ENCODE results near the gene TET3. TPM values are rescaled to one million over a fixed set of nuclear protein-coding genes. Genes with fewer than 3 reads are reported as not detected.

TET3 gene
- total RNA-seq, 1 donor from 2014 or later: 32.8 TPM

DNA sequence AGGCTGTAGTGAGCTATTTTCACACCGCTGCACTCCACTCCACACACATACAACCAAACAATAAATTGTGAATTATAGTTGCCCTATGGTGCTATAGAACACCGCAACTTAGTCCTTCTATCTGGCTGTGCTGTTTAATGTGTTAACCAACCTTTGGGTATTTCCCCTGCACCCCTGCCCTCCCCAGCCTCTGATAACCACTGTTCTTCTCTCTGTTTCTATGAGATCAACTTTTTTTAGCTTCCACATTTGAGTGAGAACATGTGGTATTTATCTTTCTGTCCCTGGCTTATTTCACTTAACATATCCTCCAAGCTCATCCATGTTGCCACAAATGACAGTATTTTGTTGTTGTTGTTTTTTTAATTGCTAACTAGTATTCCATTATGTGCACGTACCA lies 32.5 kb downstream of the TET3 start:
- Histone ChIP-seq H2AFZ (ENCODE audit: low read depth, low read length) (no peak overlapping the region), H3K9ac (ENCODE audit: low read length) (no peak overlapping the region), H4K20me1 (ENCODE audit: insufficient read depth, low read length) (peaks cover 65% of the 10 kb centered on the region), H3K4me3 (ENCODE audit: insufficient read depth, low read depth, low read length) (no peak overlapping the region), H3K4me2 (ENCODE audit: low read length) (no peak overlapping the region), H3K36me3 (ENCODE audit: insufficient read depth, low read length) (no peaks in the 10 kb centered on the region), H3K27me3 (ENCODE audit: insufficient read depth, low read length) (no peaks in the 10 kb centered on the region), H3K4me1 (ENCODE audit: insufficient read depth, low read length) (no peaks in the 10 kb centered on the region), H3K9me3 (ENCODE audit: insufficient read depth, low read depth, low read length) (no peaks in the 10 kb centered on the region), H3K27ac (ENCODE audit: low read depth, low read length) (no peak overlapping the region), H3K79me2 (ENCODE audit: insufficient read depth, low read length) (peaks cover 49% of the 10 kb centered on the region)
- TF ChIP-seq EZH2 (IDR thresholded peaks at IDR 0.05; ENCODE audit: insufficient read depth, low read length): no peak
- TF ChIP-seq CTCF (IDR thresholded peaks at IDR 0.05; ENCODE audit: insufficient read depth, low read depth, low read length): no peak
- peaks cover 6% of the 10 kb centered on the region for H3K4me1 Mint-ChIP-seq (ENCODE audit: low read depth, unreplicated experiment)
- no peaks in the 10 kb centered on the region for H3K27me3 Mint-ChIP-seq (ENCODE audit: low read depth, unreplicated experiment)
- H3K9me3 Mint-ChIP-seq (ENCODE audit: unreplicated experiment): no peaks in the 10 kb centered on the region
- FAIRE-seq: no peak
- H3K4me3 Mint-ChIP-seq (ENCODE audit: unreplicated experiment): no peak overlapping the region
- DNase-seq (ENCODE audit: low read depth): no peak
- H3K36me3 Mint-ChIP-seq (ENCODE audit: low read depth, unreplicated experiment): peaks cover 4% of the 10 kb centered on the region
- no peak overlapping the region for H3K27ac Mint-ChIP-seq (ENCODE audit: unreplicated experiment)

DNA sequence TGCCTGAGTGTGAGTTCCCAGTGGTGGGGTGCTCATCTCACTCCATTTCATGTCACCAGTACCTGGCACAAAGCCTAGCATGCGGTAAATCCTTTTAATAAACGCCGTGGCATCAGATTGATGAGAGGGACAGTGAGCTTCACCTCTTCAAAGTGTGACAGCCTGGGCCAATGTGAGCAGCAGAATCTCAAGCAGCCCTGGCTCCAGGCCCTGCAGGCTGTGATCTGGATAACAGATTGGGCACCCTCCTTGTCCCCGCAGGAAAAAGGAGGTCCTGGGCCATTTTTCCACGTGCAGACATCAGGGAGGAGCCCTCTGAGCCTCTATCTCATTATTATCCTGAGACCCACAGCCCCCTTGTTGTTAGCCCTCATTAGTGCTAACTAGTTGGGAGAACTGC lies 34.8 kb downstream of the TET3 start:
- Histone ChIP-seq H3K79me2 (ENCODE audit: insufficient read depth, low read length) (peaks cover 62% of the 10 kb centered on the region), H2AFZ (ENCODE audit: low read depth, low read length) (no peak overlapping the region), H3K9ac (ENCODE audit: low read length) (no peak overlapping the region), H3K27ac (ENCODE audit: low read depth, low read length) (no peak overlapping the region), H3K27me3 (ENCODE audit: insufficient read depth, low read length) (no peaks in the 10 kb centered on the region), H3K4me2 (ENCODE audit: low read length) (no peak overlapping the region), H4K20me1 (ENCODE audit: insufficient read depth, low read length) (peaks cover 70% of the 10 kb centered on the region), H3K9me3 (ENCODE audit: insufficient read depth, low read depth, low read length) (no peaks in the 10 kb centered on the region), H3K4me1 (ENCODE audit: insufficient read depth, low read length) (no peaks in the 10 kb centered on the region), H3K4me3 (ENCODE audit: insufficient read depth, low read depth, low read length) (no peak overlapping the region), H3K36me3 (ENCODE audit: insufficient read depth, low read length) (no peaks in the 10 kb centered on the region)
- DNase-seq (ENCODE audit: low read depth): no peak
- Mint-ChIP-seq H3K27ac (ENCODE audit: unreplicated experiment) (no peak overlapping the region), H3K36me3 (ENCODE audit: low read depth, unreplicated experiment) (peaks cover 4% of the 10 kb centered on the region), H3K27me3 (ENCODE audit: low read depth, unreplicated experiment) (no peaks in the 10 kb centered on the region), H3K9me3 (ENCODE audit: unreplicated experiment) (no peaks in the 10 kb centered on the region), H3K4me3 (ENCODE audit: unreplicated experiment) (no peak overlapping the region), H3K4me1 (ENCODE audit: low read depth, unreplicated experiment) (no peaks in the 10 kb centered on the region)
- no peak for FAIRE-seq
- TF ChIP-seq CTCF (IDR thresholded peaks at IDR 0.05; ENCODE audit: insufficient read depth, low read depth, low read length): no peak
- no peak for TF ChIP-seq EZH2 (IDR thresholded peaks at IDR 0.05; ENCODE audit: insufficient read depth, low read length)

DNA sequence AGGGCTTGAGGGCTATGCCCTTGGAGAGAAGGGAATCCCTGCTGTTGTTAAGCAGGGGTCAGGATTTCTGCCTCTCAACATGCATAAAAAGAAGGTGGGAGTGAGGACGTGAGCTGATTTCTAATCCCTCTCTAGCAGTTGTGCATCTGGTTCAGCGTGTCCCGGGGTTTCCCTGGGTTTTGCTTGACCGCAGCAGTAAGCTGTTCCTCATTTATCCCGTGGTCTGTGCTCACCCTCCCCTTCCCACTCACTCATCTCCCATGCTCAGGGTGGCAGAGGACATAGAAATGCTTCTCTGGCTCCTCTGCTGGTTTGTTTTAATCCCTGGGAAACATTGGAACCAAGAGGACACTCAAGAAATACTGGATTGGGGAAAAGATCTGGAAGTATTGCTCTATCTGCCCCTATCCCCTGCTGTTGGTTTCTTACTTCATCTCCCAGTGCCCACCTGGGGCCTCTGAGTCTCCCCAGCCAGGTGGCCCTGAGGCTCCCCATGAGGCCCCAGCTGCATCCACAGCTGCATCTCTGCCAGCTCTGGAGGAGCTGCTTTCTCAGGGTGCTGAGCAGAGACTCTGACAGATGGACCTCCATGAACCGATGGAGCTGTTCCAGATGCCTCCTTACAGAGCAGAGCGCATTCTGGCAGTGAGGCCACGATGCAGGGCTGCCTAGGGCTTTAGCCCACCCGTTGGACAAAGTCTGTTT lies 36.1 kb downstream of the TET3 start:
- no peaks in the 10 kb centered on the region for H3K4me1 ChIP-seq (ENCODE audit: insufficient read depth, low read length)
- peaks cover 64% of the 10 kb centered on the region for H4K20me1 ChIP-seq (ENCODE audit: insufficient read depth, low read length)
- H3K9ac ChIP-seq (ENCODE audit: low read length): no peak overlapping the region
- H3K27me3 Mint-ChIP-seq (ENCODE audit: low read depth, unreplicated experiment): no peaks in the 10 kb centered on the region
- H3K27me3 ChIP-seq (ENCODE audit: insufficient read depth, low read length): no peaks in the 10 kb centered on the region
- no peak overlapping the region for H3K27ac ChIP-seq (ENCODE audit: low read depth, low read length)
- no peaks in the 10 kb centered on the region for H3K36me3 ChIP-seq (ENCODE audit: insufficient read depth, low read length)
- FAIRE-seq (no peak), DNase-seq (ENCODE audit: low read depth) (no peak)
- no peak overlapping the region for H3K4me2 ChIP-seq (ENCODE audit: low read length)
- H3K36me3 Mint-ChIP-seq (ENCODE audit: low read depth, unreplicated experiment): peaks cover 4% of the 10 kb centered on the region
- peaks cover 52% of the 10 kb centered on the region for H3K79me2 ChIP-seq (ENCODE audit: insufficient read depth, low read length)
- no peaks in the 10 kb centered on the region for H3K9me3 ChIP-seq (ENCODE audit: insufficient read depth, low read depth, low read length)
- H3K4me1 Mint-ChIP-seq (ENCODE audit: low read depth, unreplicated experiment): peaks cover 5% of the 10 kb centered on the region
- no peak overlapping the region for H3K4me3 ChIP-seq (ENCODE audit: insufficient read depth, low read depth, low read length)
- no peaks in the 10 kb centered on the region for H3K9me3 Mint-ChIP-seq (ENCODE audit: unreplicated experiment)
- no peak overlapping the region for H3K27ac Mint-ChIP-seq (ENCODE audit: unreplicated experiment)
- no peak for TF ChIP-seq CTCF (IDR thresholded peaks at IDR 0.05; ENCODE audit: insufficient read depth, low read depth, low read length)
- no peak for TF ChIP-seq EZH2 (IDR thresholded peaks at IDR 0.05; ENCODE audit: insufficient read depth, low read length)
- no peak overlapping the region for H2AFZ ChIP-seq (ENCODE audit: low read depth, low read length)
- no peak overlapping the region for H3K4me3 Mint-ChIP-seq (ENCODE audit: unreplicated experiment)
